GM23338 (cell line): ENCODE results near the gene GTF2A1. TPM values are rescaled to one million over a fixed set of nuclear protein-coding genes. Genes with fewer than 3 reads are reported as not detected.

Experiments
- ATAC-seq: fragments of 200-7000 bp; cut with Tn5 transposase; 3 replicates; pipeline ENCODE4 v1.9.1; 2020
- DNase-seq: peaks from one replicate; pipeline ENCODE4 v3.0.0-alpha.2; 2015; ENCODE audit warnings: low spot score
- H2AFZ ChIP-seq: fragments of 200-600 bp; sonication (generic); 2 replicates; pipeline ENCODE4 v1.8.0; 2016; ENCODE audit warnings: antibody characterized with exemption, mild to moderate bottlenecking, moderate library complexity
- H3F3A ChIP-seq: fragments of 200-600 bp; sonication (generic); replicated peaks from 2 replicates; pipeline ENCODE4 v1.8.0; 2017; ENCODE audit warnings: antibody characterized with exemption, mixed run types, low read depth
- H3K27ac ChIP-seq: fragments of 200-600 bp; sonication (generic); 2 replicates; pipeline ENCODE4 v1.6.1; 2016; ENCODE audit warnings: low read depth
- H3K27me3 ChIP-seq: fragments of 200-600 bp; sonication (generic); 2 replicates; pipeline ENCODE4 v1.8.0; 2016; ENCODE audit warnings: mild to moderate bottlenecking, mixed run types, moderate library complexity; ENCODE audit not compliant: insufficient read depth
- H3K36me3 ChIP-seq: fragments of 200-600 bp; sonication (generic); 2 replicates; pipeline ENCODE4 v1.8.0; 2016; ENCODE audit warnings: mild to moderate bottlenecking; ENCODE audit not compliant: insufficient read depth
- H3K4me1 ChIP-seq: fragments of 200-600 bp; sonication (generic); 2 replicates; pipeline ENCODE4 v1.8.0; 2016; ENCODE audit warnings: mild to moderate bottlenecking, moderate library complexity; ENCODE audit not compliant: insufficient read depth
- H3K4me2 ChIP-seq: fragments of 200-600 bp; sonication (generic); 2 replicates; pipeline ENCODE4 v1.7.1; 2017; ENCODE audit warnings: mixed run types
- H3K4me3 ChIP-seq: fragments of 200-600 bp; sonication (generic); 2 replicates; pipeline ENCODE4 v1.6.1; 2016; ENCODE audit warnings: mixed run types
- H3K79me2 ChIP-seq: fragments of 200-600 bp; sonication (generic); replicated peaks from 2 replicates; pipeline ENCODE4 v1.8.0; 2017; ENCODE audit warnings: mild to moderate bottlenecking; ENCODE audit not compliant: insufficient read depth
- H3K9me2 ChIP-seq: fragments of 200-600 bp; sonication (generic); 2 replicates; pipeline ENCODE4 v1.8.0; 2017; ENCODE audit not compliant: insufficient read depth
- H4K20me1 ChIP-seq: fragments of 200-600 bp; sonication (generic); replicated peaks from 2 replicates; pipeline ENCODE4 v1.8.0; 2017; ENCODE audit warnings: mild to moderate bottlenecking; ENCODE audit not compliant: insufficient read depth
- H3K27ac Mint-ChIP-seq: 2 replicates; pipeline ENCODE4 v1.8.0; 2020; ENCODE audit warnings: inconsistent platforms, mild to moderate bottlenecking, moderate library complexity, mixed read lengths
- H3K27me3 Mint-ChIP-seq: 3 replicates; pipeline ENCODE4 v1.8.0; 2022; ENCODE audit warnings: low read depth, mild to moderate bottlenecking, moderate library complexity, mixed read lengths, inconsistent platforms; ENCODE audit not compliant: insufficient read depth, poor library complexity
- H3K36me3 Mint-ChIP-seq: 3 replicates; pipeline ENCODE4 v1.8.0; 2021; ENCODE audit warnings: low read depth, mild to moderate bottlenecking, inconsistent platforms, moderate library complexity, mixed read lengths
- H3K4me1 Mint-ChIP-seq: 3 replicates; pipeline ENCODE4 v1.8.0; 2020; ENCODE audit warnings: mild to moderate bottlenecking, inconsistent platforms, mixed read lengths
- H3K4me3 Mint-ChIP-seq: 3 replicates; pipeline ENCODE4 v1.8.0; 2021; ENCODE audit warnings: moderate library complexity, mild to moderate bottlenecking, inconsistent platforms, mixed read lengths
- H3K9me3 Mint-ChIP-seq: 3 replicates; pipeline ENCODE4 v1.8.0; 2020; ENCODE audit warnings: moderate library complexity, mild to moderate bottlenecking, inconsistent platforms, mixed read lengths
- CTCF ChIP-seq, 2 experiments: fragments of 200-600 bp in 1 of 2; sonication (generic) in 1 of 2; conservative IDR thresholded peaks; 2 replicates each; pipeline versions ENCODE4 v1.5.1 to v1.6.1; 2016 to 2017; ENCODE audit warnings: antibody characterized with exemption in 2 of 2, low read depth in 2 of 2, mild to moderate bottlenecking in 2 of 2, moderate library complexity in 1 of 2
- EZH2phosphoT487 ChIP-seq: fragments of 200-600 bp; sonication (generic); IDR thresholded peaks from one replicate; pipeline ENCODE4 v1.8.1; 2018; ENCODE audit warnings: antibody characterized with exemption; ENCODE audit not compliant: unreplicated experiment
- JUNB ChIP-seq: IDR thresholded peaks from one replicate; pipeline ENCODE4 v1.6.1; 2016; ENCODE audit warnings: antibody characterized with exemption; ENCODE audit not compliant: unreplicated experiment
- ZNF462 ChIP-seq: fragments of 250-450 bp; sonication (Bioruptor Pico); IDR thresholded peaks from 2 replicates; pipeline ENCODE4 v1.5.0; 2020; ENCODE audit warnings: mild to moderate bottlenecking, moderate library complexity
- polyA plus RNA-seq: library from polyadenylated mRNA; unstranded; fragments of >200 nt; fragmentation: Nextera tagmentation; extraction: Ambion mirVana; gene quantifications from 2 replicates; pipeline ENCODE4 v1.2.1, GENCODE V29; 2016
- total RNA-seq: library from RNA; depleted of rRNA; stranded (reverse); fragments of >200 nt; shearing (Covaris generic); gene quantifications from 2 replicates; pipeline ENCODE4 v1.2.3, GENCODE V29; 2014
- TF ChIP-seq, protein P1 (sequence below): IDR thresholded peaks from 2 replicates; pipeline ENCODE4 v1.6.1; 2016; ENCODE audit warnings: antibody characterized with exemption

The GTF2A1 gene
- total and polyA plus RNA-seq, 2 experiments from 2014 or later: 12.1 to 50.6 TPM

DNA sequence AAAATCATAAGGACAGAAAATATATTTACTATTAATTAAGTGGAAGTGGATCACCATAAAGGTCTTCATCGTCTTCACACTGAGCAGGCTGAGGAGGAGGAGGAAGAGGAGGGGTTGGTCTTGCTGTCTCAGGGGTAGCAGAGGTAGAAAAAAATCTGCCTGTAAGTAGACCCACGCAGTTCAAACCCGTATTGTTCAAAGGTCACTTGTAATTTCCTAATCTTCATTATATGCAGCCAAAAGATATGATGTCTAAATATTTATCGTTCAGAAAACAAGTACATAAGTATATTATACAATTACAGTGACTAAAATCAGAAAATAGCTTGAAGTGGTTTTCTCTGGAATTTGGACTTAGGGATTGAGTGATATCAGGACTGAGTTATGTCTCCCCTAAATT is 72.1 kb downstream of the GTF2A1 start (continued):
- TF ChIP-seq ZNF462 (CRISPR knock-in tag) (no peak), EZH2phosphoT487 (no peak)

DNA sequence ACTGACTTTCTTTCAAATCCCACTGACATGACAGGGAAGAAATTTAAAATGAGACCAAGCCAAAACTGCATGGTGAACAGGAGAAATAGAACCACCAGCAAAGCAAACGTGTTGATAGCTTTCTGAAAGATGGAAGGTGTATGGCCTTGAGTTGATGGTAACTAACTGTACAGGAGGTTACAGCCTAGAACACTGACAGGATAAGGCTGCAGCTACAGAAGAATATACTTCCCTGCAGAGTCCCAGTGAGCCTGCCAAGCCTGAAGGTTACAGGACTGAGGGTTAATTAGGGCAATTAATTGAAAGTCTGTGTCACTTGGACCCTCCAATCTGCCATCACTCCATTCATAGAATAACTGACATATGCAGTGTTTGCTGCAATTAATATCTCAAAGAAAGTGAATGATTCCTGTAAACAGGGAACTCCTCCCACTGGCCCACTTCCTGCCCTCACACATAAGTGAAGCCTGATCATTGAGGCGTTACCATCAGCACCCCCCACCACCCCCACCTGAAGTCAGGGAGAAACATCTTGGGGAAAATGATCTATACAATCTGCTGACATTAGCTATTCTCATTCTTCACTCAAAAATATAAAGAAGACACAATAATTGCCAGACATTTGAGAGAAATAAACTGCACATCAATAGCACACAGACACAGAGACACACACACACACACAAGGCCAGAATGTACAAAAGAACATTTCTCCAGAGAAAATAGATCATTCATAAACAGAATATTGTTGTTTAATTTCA is 73.4 kb downstream of the GTF2A1 start:
- Histone ChIP-seq H3K27ac (no peak overlapping the region), H2AFZ (no peak overlapping the region), H3K4me2 (no peak overlapping the region), H3K4me3 (no peak overlapping the region), H4K20me1 (no peaks in the 10 kb centered on the region), H3K9me2 (peaks cover 5% of the 10 kb centered on the region; the same call in 1 of the 2 replicates), H3K4me1 (no peaks in the 10 kb centered on the region), H3K36me3 (no peaks in the 10 kb centered on the region), H3K79me2 (no peaks in the 10 kb centered on the region), H3F3A (no peaks in the 10 kb centered on the region), H3K27me3 (no peaks in the 10 kb centered on the region)
- no peak for DNase-seq
- no peaks in the 10 kb centered on the region for H3K4me1 Mint-ChIP-seq
- no peak for ATAC-seq
- H3K27me3 Mint-ChIP-seq: no peaks in the 10 kb centered on the region
- H3K27ac Mint-ChIP-seq: no peak overlapping the region
- H3K4me3 Mint-ChIP-seq: no peak overlapping the region
- TF ChIP-seq CTCF (conservative IDR thresholded peaks at IDR 0.05; ENCODE audit: low read depth in 2 of 2) (no peak), EZH2phosphoT487 (no peak), JUNB (no peak)
- TF ChIP-seq, protein P1, sequence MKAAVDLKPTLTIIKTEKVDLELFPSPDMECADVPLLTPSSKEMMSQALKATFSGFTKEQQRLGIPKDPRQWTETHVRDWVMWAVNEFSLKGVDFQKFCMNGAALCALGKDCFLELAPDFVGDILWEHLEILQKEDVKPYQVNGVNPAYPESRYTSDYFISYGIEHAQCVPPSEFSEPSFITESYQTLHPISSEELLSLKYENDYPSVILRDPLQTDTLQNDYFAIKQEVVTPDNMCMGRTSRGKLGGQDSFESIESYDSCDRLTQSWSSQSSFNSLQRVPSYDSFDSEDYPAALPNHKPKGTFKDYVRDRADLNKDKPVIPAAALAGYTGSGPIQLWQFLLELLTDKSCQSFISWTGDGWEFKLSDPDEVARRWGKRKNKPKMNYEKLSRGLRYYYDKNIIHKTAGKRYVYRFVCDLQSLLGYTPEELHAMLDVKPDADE: no peak
- no peaks in the 10 kb centered on the region for H3K9me3 Mint-ChIP-seq
- H3K36me3 Mint-ChIP-seq: no peaks in the 10 kb centered on the region
